HG03460 (cell line): ENCODE results near the gene SEMA4D.
A peak's percentile ranks its signal among the peaks of the same experiment; 100 is the strongest.

Source experiments
- ATAC-seq: cut with Tn5 transposase; IDR thresholded peaks from one replicate; pipeline ENCODE4 v1.9.1; 2021; ENCODE audit not compliant: unreplicated experiment

The SEMA4D gene

DNA sequence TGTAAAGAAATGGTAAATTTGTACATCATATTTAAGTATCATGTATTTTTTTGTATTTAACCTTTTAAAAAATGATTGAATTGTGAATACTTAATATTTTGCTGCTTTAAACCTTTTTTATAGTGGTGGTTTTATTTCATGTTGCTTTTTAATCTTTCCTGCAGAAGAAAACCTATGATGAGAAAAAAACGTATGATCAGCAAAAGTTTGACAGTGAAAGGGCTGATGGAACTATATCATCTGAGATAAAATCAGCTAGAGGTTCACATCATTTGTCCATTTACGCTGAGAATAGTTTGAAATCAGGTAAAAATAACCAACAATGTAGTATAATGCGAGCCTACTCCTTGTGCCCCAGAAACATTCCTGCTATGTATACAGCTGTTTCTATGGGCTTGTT is 172.2 kb downstream of the SEMA4D start:
- no peak for ATAC-seq

DNA sequence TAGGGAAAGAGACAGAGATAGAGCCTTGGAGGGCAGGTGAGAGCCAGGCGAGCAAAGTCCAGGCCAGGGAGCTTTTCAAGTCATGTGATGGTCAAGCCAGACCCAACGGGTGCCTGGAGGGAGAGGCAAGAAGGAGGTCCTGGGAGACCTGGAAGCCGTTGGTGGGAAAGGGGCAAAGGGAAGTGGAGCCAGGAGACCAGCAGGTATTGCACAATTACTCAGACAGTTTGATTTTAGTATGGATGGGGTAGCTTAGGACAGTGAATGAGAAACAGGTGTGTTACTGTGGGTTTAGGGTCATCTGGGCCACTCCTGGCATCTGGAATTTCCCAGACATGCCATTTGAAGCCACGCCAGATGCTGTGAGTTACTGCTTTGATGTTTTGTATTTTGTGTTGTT is 174.5 kb downstream of the SEMA4D start:
- ATAC-seq = no peak

DNA sequence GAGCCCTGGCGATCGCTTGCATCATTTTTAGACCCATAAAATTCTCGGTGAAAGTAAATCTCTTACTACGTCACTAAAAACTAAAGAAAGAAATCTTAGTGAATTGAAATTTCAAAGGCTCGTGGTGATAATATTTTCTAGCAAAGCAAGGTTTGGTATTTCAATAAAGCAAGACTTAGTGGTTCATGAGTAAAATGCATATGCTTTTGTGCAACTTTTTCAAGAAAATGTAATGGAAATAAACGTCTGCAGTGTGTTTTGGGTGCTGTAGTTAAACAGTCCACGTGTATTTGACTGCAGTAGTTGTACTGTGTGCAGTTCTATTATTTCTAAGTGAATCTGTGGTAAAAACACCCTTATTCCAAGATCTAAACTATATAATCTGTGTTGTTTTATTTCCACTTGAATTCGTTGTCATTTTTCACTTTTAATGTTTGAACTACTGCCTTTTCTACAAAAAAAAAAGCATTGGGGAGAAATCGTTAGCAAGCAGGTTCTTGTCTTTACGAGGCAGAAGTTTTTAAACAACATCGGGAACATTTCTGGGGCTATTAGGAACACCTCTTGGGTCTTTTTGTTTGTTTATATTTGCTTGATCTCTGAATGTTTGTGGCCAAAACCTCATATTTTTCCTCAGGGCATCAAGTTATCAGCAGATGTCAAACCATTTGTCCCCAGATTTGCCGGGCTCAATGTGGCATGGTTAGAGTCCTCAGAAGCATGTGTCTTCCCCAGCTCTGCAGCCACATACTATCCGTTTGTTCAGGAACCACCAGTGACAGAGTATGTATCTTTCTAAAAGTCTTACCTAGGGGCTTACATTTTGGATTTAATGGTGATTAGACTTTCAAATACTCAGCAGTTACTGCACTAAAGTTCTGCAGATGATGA is 178.7 kb downstream of the SEMA4D start:
- no peak for ATAC-seq

DNA sequence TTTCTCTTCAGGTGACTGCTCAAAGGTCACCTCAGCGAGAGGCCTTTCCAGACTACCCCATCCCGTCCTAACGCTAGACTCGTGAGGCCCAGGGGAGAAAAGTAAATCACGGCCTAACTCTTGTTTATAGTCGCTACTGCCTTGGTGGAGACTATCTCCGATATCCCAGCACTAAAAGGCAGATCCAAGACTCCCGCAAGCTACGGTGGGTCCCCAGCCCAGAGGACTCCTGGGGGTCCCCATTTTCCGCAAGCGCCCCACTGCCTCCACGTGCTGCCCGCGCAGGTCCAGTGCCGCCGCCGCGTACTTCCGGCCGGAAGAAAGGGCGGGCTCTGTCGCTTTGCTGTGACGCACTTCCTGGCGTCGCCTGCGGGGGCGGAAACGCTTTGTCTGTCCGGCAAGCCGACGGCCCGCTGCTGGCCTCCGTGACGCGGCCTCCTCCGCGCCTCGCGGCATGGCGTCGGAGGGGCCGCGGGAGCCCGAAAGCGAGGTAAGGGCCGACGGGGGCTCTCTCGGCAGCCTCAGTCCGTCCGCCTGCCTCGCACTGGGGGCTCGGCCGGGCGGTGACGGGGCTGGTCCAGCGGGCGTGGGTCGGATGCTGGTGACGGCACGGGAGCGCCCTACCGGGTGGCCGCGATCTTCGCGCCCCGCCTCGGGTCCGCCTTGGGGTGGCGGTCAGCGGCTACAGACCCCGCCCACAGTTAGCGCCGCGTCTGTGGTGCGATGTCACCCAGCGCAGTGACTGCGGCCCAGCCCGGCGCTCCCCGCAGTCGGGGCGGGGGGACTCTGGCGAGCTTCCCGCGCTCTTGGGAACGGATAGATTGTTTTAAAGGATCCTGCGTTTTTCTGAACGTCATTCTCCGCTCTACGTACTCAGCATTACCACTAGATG is 179.5 kb downstream of the SEMA4D start, which contains the start of gene SECISBP2:
Gene SECISBP2, plus strand, starts transcription at position 378 of the 892 bp plus-strand sequence. Its CDS starts 77 bp downstream, at position 455.
- peak; percentile 83 for ATAC-seq

DNA sequence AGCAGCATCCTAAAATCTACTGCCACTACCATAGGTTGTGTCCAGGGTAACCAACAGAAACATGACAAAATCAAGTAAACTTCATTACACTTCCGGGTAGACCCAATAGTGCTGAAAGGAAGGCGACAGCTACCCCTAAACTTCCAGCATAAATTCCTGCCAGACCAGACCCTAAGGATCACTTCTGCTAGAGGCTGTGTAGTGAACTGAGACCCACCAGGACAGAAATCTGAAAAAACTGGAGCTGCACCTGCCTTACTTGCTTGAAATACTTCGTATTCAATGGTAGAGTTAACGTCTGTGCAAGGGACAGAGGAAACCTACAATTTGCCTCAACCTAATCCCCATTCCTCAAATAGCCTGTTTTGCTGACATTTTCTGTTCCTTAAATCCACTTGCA is 180.6 kb downstream of the SEMA4D start:
- no peak for ATAC-seq

DNA sequence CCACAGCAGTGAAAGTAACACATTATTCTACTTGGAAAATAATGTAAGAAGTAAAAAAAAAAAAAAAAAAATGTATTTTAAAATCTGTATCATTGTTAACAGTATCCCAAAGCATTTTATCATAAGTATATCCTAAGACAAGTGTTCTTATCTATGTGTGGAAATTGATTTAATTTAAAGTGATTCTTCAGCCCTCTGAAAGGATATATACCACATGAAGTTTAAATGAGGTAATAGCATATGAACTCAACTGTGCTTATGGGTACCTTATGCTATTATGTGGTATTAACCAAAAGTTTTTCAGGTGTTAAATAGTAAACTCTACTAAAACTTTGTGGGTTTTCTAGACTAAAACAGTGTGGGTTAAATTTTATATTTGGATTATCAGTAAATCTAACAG is 182.4 kb downstream of the SEMA4D start:
- no peak for ATAC-seq

DNA sequence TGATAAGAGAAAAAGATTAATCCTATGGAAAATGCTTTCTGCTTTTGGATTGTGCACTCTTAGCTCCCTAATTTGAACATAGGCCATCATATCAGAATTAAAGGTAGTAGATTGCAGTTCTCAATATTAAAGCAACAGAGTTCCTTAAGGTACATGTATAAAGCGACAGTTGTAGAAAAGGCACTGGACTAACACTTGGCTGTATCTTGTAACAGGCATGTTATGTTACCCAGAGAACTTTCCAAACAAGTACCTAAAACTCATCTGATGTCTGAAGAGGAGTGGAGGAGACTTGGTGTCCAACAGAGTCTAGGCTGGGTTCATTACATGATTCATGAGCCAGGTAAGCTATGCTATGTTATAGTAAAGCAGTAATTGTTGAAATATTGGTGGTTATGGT is 183.0 kb downstream of the SEMA4D start:
- no peak for ATAC-seq

DNA sequence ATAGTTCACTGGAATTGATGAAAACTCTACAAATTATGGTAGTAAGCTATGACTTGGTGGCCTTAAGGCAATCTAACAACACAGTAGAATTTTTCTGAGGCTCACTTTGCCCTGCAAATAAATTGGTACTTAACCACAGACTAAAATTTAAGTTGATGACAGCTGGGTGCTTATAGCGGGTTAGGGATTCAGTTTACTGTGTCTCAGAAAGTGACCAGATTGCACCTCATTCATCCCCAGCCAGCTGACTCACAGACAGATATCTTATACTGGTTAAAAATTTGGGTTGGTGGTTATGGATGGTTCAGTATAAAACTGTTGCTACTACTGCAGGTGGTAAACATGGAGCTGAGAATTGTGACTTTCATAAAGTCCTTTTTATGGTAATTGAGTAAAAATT is 184.1 kb downstream of the SEMA4D start:
- ATAC-seq = no peak

DNA sequence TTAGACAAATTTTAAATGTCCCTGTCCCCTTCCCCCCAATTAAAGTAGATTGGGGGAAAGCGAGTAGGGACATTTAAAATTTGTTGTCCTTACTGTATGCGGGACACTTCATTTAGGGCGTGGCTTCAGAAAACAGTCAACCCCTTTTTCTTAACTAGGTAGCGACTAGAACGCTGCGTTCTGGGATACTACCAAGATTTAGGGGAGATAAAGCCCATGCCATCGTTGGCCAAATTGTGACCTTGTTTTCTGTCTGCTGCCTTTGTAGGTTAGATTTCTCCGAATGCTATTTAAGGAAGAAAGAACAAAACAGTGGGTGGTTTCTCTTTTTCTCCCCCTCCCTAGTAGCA is 185.7 kb downstream of the SEMA4D start:
- ATAC-seq = no peak

DNA sequence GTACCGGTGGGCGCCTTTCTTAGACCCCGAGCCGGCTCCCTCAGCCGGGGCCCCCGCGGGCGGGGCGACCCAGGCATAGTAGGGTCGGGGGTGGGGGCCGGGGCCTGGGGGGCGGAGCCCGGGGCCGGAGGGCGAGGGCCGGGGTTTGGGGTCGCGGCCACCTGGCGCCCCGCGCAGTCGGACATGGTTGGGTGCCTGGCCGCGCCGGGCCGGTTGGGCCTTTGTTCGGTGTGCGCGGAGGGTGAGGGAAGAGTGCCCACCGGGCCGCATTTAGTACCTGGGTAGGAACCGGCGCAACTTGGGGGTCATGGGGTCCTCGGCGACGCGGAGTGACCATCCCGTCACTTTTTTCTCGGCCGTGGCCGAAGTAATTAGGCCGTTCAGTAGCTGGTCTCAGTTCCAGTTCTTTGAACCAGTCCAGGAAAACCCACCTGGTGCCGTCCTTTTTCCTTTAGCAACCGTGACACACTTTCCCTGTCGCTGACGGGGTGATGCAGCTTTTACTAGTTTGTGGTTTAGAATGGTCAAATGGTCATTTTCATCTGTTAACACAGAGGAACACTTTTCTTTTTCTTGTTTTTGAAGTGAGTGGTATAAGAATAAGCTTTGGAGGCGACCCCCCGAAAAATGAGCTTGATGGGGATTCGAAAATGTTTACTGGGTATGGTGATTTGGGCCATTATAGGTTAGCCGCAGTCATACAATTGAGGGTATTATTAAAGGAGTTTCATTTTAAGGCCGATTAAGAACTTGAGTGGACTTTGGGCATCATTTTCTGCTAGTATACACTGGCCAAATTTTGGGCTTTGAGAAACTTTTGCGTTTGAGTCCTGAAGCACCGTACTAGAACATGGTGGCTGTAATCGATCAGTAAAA is 186.3 kb downstream of the SEMA4D start:
- ATAC-seq = no peak
